SW480 (cell line): Measurements from ENCODE around the gene NUS1.
A peak's percentile ranks its signal among the peaks of the same experiment; 100 is the strongest.
"Not testable (repeated sequence)": the region's sequence is repeated elsewhere in the genome, so short reads cannot be mapped to it uniquely, and the experiment has no call there.

Experiments
- DNase-seq: peaks from one replicate; pipeline ENCODE4 v3.0.0-alpha.2; 2016; ENCODE audit warnings: low spot score

Gene NUS1

GRCh38 chr6:117674991-117675657, at the start of gene NUS1:
NUS1 (plus strand) TSS chr6:117675469; CDS start chr6:117675671, 202 bp downstream.
- peak; percentile 92 for DNase-seq

- no peak for DNase-seq
Observed at GRCh38 chr6:117627533-117627932, 47.7 kb upstream of the NUS1 start.

- no peak for DNase-seq
Observed at GRCh38 chr6:117629119-117629660, 46.1 kb upstream of the NUS1 start.

DNA sequence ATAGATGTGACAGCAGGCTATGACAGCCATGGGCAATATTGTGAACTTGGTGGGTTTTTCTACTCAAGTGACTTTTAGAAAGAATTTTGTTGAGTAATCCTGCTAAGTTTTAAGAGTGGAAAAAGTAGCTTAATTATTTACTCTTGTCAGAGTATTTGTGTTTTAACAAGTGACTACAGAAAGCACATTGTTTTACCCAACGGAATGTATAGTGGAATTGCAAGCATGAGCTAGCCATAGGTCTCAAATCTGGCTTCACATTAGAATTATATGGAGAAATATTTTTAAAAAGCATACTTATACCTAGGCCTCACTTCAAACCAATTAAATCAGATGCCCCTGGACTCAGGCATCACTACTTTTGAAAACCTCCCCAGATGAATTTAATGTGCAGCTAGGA, 37.5 kb upstream of the NUS1 start:
- DNase-seq, result no peak

GRCh38 chr6:117642976-117643375, 32.3 kb upstream of the NUS1 start:
- DNase-seq, result no peak

DNA sequence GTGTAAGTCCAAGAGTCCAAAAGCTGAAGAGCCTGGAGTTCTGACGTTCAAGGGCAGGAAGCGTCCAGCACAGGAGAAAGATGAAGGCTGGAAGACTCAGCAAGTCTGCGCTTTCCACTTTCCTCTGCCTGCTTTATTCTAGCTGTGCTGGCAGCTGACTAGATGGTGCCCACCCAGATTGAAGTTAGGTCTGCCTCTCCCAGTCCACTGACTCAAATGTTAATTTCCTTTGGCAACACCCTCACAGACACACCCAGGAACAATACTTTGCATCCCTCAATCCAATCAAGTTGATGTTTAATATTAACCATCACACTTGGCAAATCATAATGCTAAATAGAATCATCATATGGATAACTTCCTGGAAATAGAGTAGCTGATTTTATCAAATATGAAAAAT, 23.3 kb upstream of the NUS1 start:
- DNase-seq, result not testable (repeated sequence)

GRCh38 chr6:117653949-117654348, 21.3 kb upstream of the NUS1 start:
- no peak for DNase-seq

DNA sequence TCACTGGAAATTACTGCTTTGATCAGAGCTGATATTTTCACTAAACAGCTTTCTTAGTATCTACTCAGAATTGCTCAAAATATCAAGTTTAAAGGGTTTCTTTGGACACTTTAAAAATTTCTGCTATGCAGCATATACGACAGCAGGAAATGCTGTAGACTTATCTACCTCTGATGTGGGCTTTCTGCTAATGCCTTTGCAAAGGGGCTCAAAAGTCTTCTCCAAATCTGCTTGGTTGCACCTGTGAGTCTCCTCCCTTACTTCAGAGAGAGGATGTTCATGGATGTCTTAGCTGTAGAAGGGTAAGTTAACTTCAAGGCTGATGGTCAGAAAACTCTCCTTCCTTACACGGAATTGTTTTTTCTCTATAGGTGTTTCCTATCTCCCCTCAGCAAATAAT, 19.9 kb upstream of the NUS1 start:
- DNase-seq, result no peak

- DNase-seq, result no peak
Observed at GRCh38 chr6:117666881-117667280, 8.4 kb upstream of the NUS1 start.

DNA sequence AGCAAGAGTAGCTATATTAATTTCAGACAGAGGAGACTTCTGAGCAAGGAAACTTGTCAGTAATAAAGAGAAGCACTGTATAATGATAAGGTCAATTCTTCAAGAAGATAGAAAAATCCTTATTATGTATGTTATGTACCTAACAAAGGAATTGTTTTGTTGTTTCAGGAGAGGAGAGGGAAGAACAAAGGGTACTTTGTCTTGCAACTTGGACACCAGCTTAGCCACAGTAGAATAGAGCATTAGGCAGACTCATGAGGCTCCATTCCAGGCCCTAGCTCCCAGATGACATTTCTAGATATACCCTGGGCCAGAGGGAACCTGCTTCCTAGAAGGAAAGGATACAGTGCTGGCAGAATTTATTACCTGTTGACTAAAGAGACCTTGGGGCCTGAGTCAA, 6.5 kb upstream of the NUS1 start:
- DNase-seq, result no peak

DNA sequence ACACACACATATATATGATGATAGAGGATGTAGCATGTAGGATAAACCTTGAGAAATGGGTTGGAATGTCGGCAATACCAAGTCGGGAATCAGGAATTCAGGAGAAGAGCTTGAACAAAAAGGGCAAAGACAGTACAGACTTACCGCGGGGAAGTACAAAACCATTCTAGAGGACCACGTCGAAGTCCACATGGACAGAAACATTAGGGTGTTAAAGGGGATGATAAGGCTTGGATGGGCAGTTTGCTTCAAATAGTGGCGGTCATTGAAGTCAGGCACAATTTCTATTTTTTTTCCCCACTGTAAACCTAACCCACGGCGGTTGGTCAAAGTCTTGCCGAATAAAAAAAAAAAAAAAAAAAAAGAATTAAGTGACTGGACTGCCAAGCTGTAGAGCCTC, 766 bp upstream of the NUS1 start:
- no peak for DNase-seq

GRCh38 chr6:117675658-117676301, 511 bp downstream of the NUS1 start:
- DNase-seq, result not testable (repeated sequence)

DNA sequence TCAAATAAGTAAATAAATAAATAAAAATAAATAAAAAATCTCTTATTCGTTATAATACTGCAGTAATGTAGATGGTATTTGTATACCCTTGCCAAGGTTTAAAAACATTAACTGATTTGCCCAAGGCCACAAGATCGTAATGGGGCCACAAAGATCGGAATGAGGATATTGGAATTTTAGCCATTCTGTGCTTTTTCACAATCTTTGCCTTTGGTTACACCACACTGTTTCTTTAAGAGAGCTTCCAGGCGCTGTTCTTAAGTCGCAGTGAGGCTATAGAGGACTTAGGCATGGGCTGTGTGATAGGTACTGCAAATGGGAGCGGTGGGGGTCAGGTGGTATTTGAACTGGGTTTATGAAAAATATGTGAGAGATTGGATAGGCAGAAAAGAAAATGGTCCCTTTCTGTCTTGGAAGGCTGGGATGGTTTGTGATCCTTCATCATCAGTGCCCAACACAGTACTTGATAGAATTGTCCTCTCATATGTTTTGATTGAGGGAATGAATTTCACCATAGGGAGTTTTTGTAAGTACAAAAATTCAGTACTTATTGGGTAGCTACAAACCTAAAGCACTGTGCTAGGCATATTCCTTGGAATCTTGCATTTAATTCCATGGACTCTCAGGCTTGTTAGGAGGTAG, 1.4 kb downstream of the NUS1 start:
- no peak for DNase-seq

DNA sequence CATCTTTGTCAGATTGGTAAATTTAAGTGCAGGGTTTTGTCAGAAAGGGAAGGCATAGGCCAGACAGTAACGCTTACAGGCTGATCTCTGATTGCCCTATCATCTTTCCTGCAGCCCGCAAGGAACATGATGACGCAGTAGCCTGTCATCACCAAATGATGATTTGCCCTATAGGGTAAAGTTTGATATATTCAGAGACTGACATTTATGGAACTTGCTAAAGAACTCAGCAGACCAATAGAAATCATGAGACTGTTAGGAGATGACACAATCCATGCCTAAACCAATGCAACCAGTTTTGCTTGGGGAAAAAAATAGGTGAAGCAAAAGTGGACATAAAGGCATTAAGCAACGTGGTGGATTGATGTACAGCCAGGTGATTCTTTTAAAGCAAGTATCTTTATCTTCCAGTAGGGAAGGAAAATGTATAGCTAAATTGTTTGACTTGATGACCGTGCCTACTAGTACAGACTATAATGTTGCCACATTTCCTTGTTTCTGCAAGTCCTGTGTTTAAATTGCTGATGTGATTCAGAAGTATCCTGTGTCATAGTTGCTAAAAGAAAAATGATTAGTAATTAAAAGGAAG, 2.4 kb downstream of the NUS1 start:
- DNase-seq, result no peak

GRCh38 chr6:117681162-117681741, 6.0 kb downstream of the NUS1 start:
- DNase-seq, result no peak

- no peak for DNase-seq
Observed at GRCh38 chr6:117684749-117685148, 9.5 kb downstream of the NUS1 start.

DNA sequence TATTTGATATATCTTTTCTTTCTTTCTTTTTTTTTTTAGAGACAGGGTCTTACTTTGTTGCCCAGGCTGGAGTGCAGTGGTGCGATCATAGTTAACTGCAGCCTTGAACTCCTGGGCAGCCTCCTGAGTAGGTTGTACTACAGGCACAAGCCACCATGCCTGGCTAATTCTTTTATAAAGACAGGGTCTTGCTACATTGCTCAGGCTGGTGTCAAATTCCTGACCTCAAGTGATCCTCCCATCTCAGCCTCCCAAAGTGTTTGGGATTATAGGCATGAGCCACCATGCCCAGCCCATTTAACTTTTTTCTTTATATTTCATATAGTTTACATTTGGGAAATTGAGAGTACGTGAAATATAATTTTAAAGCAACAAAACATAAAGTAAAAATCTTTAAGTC, 10.1 kb downstream of the NUS1 start:
- DNase-seq, result no peak

DNA sequence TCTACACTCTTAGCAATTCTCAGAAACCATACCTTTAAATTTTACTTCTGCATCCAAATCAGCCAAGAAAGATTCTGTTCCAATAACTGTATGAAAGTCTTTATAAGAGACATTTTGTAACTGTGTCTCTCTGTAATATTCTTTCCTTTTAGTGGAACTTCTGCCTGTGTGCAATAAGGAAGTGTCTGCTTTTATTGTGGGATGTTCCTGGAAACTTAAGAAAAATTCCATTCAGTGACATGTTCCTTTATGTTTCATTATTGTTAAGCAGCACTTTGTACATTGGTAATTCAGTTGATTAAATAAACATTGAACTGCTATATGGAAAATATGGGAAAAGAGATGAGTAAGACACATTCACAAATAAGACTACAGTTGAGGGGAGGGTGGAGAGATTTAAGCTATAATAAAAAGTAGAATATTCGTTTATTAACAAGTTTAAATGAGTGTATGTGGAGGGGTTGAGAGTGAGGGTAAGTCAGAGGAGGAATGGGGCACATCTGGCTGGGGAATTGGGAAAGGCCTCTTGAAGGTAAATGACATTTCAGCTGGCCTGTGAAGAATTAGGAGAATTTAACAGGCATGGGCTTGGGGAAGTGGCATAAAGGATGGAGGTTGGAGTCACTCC, 11.9 kb downstream of the NUS1 start:
- no peak for DNase-seq

GRCh38 chr6:117689584-117689983, 14.3 kb downstream of the NUS1 start:
- not testable (repeated sequence) for DNase-seq

DNA sequence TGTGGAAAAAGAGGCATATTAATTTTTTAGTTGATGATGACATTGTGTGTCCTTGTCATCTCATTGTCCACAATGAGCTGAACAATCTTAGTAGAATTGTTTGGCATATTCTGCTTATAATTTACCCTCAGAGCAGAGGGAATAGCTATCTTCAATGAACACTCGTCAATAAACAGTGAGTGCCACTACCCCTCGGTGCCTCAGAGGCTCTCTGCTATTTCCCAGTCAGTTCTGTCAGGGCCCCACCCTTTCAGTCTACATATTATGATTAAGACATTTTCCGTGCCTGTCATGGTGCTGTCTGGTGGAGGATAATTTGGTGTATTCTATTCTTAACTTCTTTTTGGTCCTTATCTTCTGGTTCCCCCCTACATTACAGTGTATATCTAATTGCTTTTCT, 31.2 kb downstream of the NUS1 start:
- no peak for DNase-seq

DNA sequence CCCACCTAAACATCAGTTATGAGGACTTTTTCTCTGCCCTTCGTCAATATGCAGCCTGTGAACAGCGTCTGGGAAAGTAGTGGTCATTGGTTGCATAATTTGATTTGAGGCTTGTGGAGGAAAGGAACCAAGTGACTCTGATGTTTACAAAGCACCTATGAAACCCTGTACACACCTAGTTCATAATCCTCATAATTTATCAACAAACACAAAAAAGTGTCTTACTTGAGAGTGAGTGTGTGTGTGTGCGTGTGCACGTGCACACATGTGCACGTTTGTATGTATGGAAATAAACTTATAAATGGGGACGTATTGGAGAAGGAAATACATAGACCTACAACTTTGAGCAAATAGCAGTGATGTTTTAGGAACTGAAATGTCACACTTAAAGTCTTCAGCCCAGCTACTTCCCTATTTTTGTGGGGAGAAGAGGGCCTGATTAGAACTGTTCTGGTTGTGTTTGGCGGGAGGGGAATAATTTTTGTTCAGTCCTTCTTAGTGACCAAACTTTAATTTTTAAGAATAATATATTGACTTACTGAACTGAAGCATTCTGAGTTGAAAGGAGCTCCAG, 31.8 kb downstream of the NUS1 start:
- DNase-seq, result not testable (repeated sequence)

GRCh38 chr6:117711369-117711768, 36.1 kb downstream of the NUS1 start:
- no peak for DNase-seq
